ENCODE data around the gene SNX33. TPM values are rescaled to one million over a fixed set of nuclear protein-coding genes. Genes with fewer than 3 reads are reported as not detected.

The SNX33 gene
- total RNA-seq, 3 donors from 2014 or later (not counting 1 experiment from before 2014, with no cell fraction given), result 2.5 to 5.6 (median 5.1) TPM

DNA sequence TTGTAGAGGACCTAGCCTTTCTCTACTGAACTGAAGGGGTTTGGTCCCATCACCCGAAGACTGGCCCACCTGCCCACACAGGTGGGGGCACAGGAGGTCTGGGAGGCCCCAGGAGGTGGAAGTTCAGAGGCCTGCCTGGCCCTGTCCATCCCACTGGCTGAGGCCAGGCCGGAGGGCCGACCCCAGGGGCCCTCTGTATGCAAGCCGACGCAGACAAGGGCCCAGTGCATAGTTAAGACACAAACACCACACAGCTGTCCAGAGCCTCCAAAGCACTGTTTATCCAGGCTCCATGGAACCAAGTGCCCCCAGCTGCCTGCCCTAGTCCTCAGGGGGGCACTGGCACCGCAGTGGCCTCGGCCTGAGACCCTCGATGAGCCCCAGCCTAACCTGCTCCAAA is 26.7 kb downstream of the SNX33 start:
- no peaks in the 10 kb centered on the region for H3K4me1 ChIP-seq (ENCODE audit: control insufficient read depth, insufficient read depth, low read length)
- H3K4me1 Mint-ChIP-seq, result no peaks in the 10 kb centered on the region
- no peaks in the 10 kb centered on the region for H3K36me3 Mint-ChIP-seq

DNA sequence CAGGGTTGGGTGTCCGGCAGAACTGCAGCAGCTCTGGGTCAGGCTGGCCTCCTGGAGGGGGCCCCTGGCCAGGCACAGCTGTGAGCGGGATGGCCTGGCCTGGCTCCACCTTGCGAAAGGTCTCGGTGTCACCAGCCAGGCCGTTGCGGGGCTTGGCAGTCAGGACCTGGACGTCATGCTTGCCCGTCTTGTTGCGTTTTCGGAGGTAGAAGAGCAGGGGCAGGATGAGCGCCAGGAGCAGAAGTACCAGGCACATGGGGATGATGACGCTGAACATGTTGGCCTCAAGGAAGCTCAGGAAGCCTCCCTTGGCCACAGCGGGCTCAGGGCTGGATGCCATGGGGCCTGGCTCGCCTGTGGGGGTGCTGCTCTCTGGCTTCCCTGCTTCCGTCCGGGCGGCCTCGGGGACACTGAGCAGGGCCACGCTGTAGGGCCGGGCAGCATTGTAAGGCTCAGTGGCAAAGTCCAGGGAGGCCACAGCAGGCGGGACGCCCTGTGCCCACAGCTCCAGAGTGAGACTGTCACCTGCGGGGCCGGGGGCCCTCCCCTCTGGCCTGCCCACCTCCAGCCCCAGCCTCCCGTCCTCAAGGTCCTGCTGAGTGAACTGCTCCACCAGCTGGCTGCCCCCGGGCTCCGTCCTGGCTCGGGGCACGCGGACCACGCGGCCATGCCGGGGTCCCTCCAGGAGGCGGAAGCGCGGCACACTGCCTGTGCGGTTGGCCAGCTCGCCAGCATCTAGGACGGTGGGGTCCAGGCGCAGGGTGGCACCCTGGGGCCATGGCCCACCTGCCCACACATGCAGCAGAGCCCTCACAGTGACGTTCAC is 28.1 kb downstream of the SNX33 start:
- no peaks in the 10 kb centered on the region for H3K4me1 ChIP-seq (ENCODE audit: control insufficient read depth, insufficient read depth, low read length)
- no peak overlapping the region for H3K4me3 ChIP-seq (ENCODE audit: low read length)
- no peak for DNase-seq
- H3K9me3 Mint-ChIP-seq, result no peaks in the 10 kb centered on the region
- H3K4me1 Mint-ChIP-seq, result no peaks in the 10 kb centered on the region
- no peak overlapping the region for H3K27ac ChIP-seq (ENCODE audit: low read length)
- no peak overlapping the region for H3K27ac Mint-ChIP-seq
- H3K9me3 ChIP-seq (ENCODE audit: control insufficient read depth, insufficient read depth, low read length), result no peaks in the 10 kb centered on the region
- intact Hi-C loops (cut with micrococcal nuclease), result no loop called here
- no peak for ATAC-seq
- TF ChIP-seq, protein P1, sequence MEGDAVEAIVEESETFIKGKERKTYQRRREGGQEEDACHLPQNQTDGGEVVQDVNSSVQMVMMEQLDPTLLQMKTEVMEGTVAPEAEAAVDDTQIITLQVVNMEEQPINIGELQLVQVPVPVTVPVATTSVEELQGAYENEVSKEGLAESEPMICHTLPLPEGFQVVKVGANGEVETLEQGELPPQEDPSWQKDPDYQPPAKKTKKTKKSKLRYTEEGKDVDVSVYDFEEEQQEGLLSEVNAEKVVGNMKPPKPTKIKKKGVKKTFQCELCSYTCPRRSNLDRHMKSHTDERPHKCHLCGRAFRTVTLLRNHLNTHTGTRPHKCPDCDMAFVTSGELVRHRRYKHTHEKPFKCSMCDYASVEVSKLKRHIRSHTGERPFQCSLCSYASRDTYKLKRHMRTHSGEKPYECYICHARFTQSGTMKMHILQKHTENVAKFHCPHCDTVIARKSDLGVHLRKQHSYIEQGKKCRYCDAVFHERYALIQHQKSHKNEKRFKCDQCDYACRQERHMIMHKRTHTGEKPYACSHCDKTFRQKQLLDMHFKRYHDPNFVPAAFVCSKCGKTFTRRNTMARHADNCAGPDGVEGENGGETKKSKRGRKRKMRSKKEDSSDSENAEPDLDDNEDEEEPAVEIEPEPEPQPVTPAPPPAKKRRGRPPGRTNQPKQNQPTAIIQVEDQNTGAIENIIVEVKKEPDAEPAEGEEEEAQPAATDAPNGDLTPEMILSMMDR (IDR thresholded peaks at IDR 0.05), result no peak
- H3K27me3 ChIP-seq (ENCODE audit: control insufficient read depth, insufficient read depth, low read length), result no peaks in the 10 kb centered on the region
- WGBS (ENCODE audit: insufficient coverage), result 93% methylated on average over 41 of the region's 41 CpGs
- peaks cover 0 to 2% of the 10 kb centered on the region in 2 donors for H3K27me3 Mint-ChIP-seq (ENCODE audit: low read depth in 2 of 2)
- H3K36me3 Mint-ChIP-seq, result no peaks in the 10 kb centered on the region
- no peak overlapping the region for H3K4me3 Mint-ChIP-seq
- no peaks in the 10 kb centered on the region for H3K36me3 ChIP-seq (ENCODE audit: control insufficient read depth, insufficient read depth, low read length)

More for the DNA sequence above, 26.7 kb downstream of the SNX33 start:
- intact Hi-C loops (cut with micrococcal nuclease), result no loop called here
- no peak overlapping the region for H3K4me3 ChIP-seq (ENCODE audit: low read length)
- no peak for ATAC-seq
- no peaks in the 10 kb centered on the region for H3K9me3 Mint-ChIP-seq
- H3K4me3 Mint-ChIP-seq, result no peak overlapping the region
- H3K27me3 Mint-ChIP-seq (ENCODE audit: low read depth in 2 of 2), result peaks cover 0 to 2% of the 10 kb centered on the region in 2 donors
- H3K27ac Mint-ChIP-seq, result no peak overlapping the region
- no peak overlapping the region for H3K27ac ChIP-seq (ENCODE audit: low read length)
- DNase-seq, result no peak
- no peaks in the 10 kb centered on the region for H3K36me3 ChIP-seq (ENCODE audit: control insufficient read depth, insufficient read depth, low read length)
- TF ChIP-seq, protein P1 (IDR thresholded peaks at IDR 0.05), result no peak
- 83% methylated on average over 8 of the region's 8 CpGs for WGBS (ENCODE audit: insufficient coverage)
- H3K9me3 ChIP-seq (ENCODE audit: control insufficient read depth, insufficient read depth, low read length), result no peaks in the 10 kb centered on the region
- H3K27me3 ChIP-seq (ENCODE audit: control insufficient read depth, insufficient read depth, low read length), result no peaks in the 10 kb centered on the region

DNA sequence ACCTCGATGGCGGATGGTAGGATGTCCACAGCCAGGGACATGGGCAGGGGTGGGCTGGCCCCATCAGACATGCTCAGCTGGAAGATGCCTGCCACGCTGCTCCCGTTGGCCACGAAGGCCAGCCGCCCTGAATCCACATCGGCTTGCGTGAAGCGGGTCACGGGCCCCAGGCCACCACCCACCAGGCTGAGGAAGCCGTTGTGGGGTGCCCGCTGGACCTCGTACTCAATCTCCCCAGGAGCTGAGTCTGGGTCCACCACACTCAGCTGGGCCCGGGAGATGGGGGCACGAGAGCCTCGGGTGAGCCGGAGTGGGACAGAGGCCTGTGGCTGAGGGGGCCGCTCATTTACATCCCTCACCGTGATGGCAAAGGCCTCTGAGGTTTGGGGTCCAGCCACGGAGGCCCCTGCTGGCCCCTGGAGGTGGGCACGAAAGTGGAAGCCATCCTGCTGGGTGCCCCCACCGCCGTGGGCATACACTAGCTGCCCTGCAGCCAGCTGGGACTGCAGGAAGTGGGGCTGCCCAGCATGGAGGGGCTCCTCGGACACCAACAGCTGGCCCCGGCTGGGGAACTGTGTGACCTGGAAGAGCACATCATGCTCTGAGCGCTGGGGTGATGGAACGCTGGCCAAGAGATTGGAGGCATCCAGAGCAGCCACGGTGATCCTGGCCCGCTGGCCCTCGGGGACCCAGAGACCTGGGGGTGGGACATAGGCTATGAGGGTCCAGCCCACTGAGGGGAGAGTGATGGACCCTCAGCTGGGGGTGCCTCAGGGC is 29.2 kb downstream of the SNX33 start:
- TF ChIP-seq, protein P1 (IDR thresholded peaks at IDR 0.05), result no peak
- 90% methylated on average over 30 of the region's 30 CpGs for WGBS (ENCODE audit: insufficient coverage)
- no peaks in the 10 kb centered on the region for H3K4me1 ChIP-seq (ENCODE audit: control insufficient read depth, insufficient read depth, low read length)
- Mint-ChIP-seq H3K4me1 (no peaks in the 10 kb centered on the region), H3K27me3 (ENCODE audit: low read depth in 2 of 2) (peaks cover 0 to 2% of the 10 kb centered on the region in 2 donors), H3K36me3 (no peaks in the 10 kb centered on the region), H3K27ac (no peak overlapping the region), H3K4me3 (no peak overlapping the region), H3K9me3 (no peaks in the 10 kb centered on the region)
- DNase-seq, result no peak
- no peaks in the 10 kb centered on the region for H3K36me3 ChIP-seq (ENCODE audit: control insufficient read depth, insufficient read depth, low read length)
- no peaks in the 10 kb centered on the region for H3K9me3 ChIP-seq (ENCODE audit: control insufficient read depth, insufficient read depth, low read length)
- H3K27me3 ChIP-seq (ENCODE audit: control insufficient read depth, insufficient read depth, low read length), result no peaks in the 10 kb centered on the region
- intact Hi-C loops (cut with micrococcal nuclease), result no loop called here
- no peak overlapping the region for H3K27ac ChIP-seq (ENCODE audit: low read length)
- no peak for ATAC-seq
- no peak overlapping the region for H3K4me3 ChIP-seq (ENCODE audit: low read length)

Data from natural killer cell (primary cell).